Activated CD4-positive, alpha-beta T cell treated with anti-CD3 and anti-CD28 coated beads for 4 hours (primary cell): ENCODE results near the gene COA5.

Experiments used
- DNase-seq, 2 donors: peaks; one replicate each; pipeline ENCODE4 v3.0.0-alpha.2; 2020

The COA5 gene

GRCh38 chr2:98571121-98571701 lies 37.1 kb downstream of the COA5 start:
- DNase-seq = no peak

- no peak for DNase-seq
Measured at GRCh38 chr2:98570356-98570755, 38.0 kb downstream of the COA5 start.

GRCh38 chr2:98569915-98570314 lies 38.4 kb downstream of the COA5 start:
- no peak for DNase-seq

GRCh38 chr2:98569197-98569793 lies 39.0 kb downstream of the COA5 start:
- peak; percentile 69 to 72 for DNase-seq

- DNase-seq = no peak
Measured at GRCh38 chr2:98568161-98568956, 40.0 kb downstream of the COA5 start.

GRCh38 chr2:98565941-98566340 lies 42.4 kb downstream of the COA5 start:
- no peak for DNase-seq

GRCh38 chr2:98565286-98565860 lies 42.9 kb downstream of the COA5 start:
- no peak for DNase-seq

GRCh38 chr2:98564541-98565132 lies 43.7 kb downstream of the COA5 start:
- DNase-seq = no peak

- DNase-seq = no peak
Measured at GRCh38 chr2:98563394-98563793, 44.9 kb downstream of the COA5 start.

- no peak for DNase-seq
Measured at GRCh38 chr2:98561902-98562695, 46.2 kb downstream of the COA5 start.

- DNase-seq = no peak
Measured at GRCh38 chr2:98561018-98561417, 47.3 kb downstream of the COA5 start.

GRCh38 chr2:98560256-98560771 lies 48.0 kb downstream of the COA5 start:
- no peak for DNase-seq

- no peak for DNase-seq
Measured at GRCh38 chr2:98559581-98559980, 48.7 kb downstream of the COA5 start.

- DNase-seq = no peak
Measured at GRCh38 chr2:98558852-98559530, 49.3 kb downstream of the COA5 start.

- DNase-seq = no peak
Measured at GRCh38 chr2:98556344-98557033, 51.8 kb downstream of the COA5 start.

- no peak for DNase-seq
Measured at GRCh38 chr2:98555696-98556095, 52.6 kb downstream of the COA5 start.

- DNase-seq = no peak
Measured at GRCh38 chr2:98554116-98554861, 54.0 kb downstream of the COA5 start.

GRCh38 chr2:98552499-98553179 lies 55.7 kb downstream of the COA5 start:
- no peak for DNase-seq

- no peak for DNase-seq
Measured at GRCh38 chr2:98551316-98551715, 57.0 kb downstream of the COA5 start.

GRCh38 chr2:98550165-98550564 lies 58.1 kb downstream of the COA5 start:
- DNase-seq = no peak
